Loucy (cell line): ENCODE data around the gene CORO2A.

Experiments
- CTCF ChIP-seq: fragments of 200-600 bp; sonication (generic); conservative IDR thresholded peaks from 2 replicates; pipeline ENCODE4 v1.5.1; 2014; ENCODE audit warnings: mild to moderate bottlenecking, antibody characterized with exemption, low read length
- EZH2phosphoT487 ChIP-seq: fragments of 200-600 bp; IDR thresholded peaks from 2 replicates; pipeline ENCODE4 v1.6.1; 2018; ENCODE audit warnings: antibody characterized with exemption, mild to moderate bottlenecking, moderate library complexity, borderline replicate concordance

GRCh38 chr9:98127226-98127625, 65.2 kb downstream of the CORO2A start:
- TF ChIP-seq CTCF (no peak), EZH2phosphoT487 (no peak)
